GM18505 (cell line): ENCODE measurements around the gene PEX10.
"Not testable (repeated sequence)": the region's sequence is repeated elsewhere in the genome, so short reads cannot be mapped to it uniquely, and the experiment has no call there.

Experiments used
- ATAC-seq: cut with Tn5 transposase; IDR thresholded peaks from one replicate; pipeline ENCODE4 v1.9.1; 2021; ENCODE audit not compliant: unreplicated experiment
- POLR2A ChIP-seq: IDR thresholded peaks from 4 replicates; pipeline ENCODE4 v1.6.1; 2011; ENCODE audit warnings: borderline replicate concordance; ENCODE audit not compliant: insufficient read depth, insufficient read length; ENCODE audit errors: extremely low read depth

PEX10 gene

GRCh38 chr1:2448098-2448445 lies 35.7 kb upstream of the PEX10 start:
- no peak for ATAC-seq
- TF ChIP-seq POLR2A, result no peak

- ATAC-seq, result no peak
- TF ChIP-seq POLR2A, result no peak
Measured at GRCh38 chr1:2447276-2448097, 35.1 kb upstream of the PEX10 start.

- no peak for ATAC-seq
Measured at GRCh38 chr1:2446861-2447260, 34.5 kb upstream of the PEX10 start.

GRCh38 chr1:2446394-2446793 lies 34.0 kb upstream of the PEX10 start:
- no peak for ATAC-seq
- no peak for TF ChIP-seq POLR2A

More at GRCh38 chr1:2446861-2447260, 34.5 kb upstream of the PEX10 start:
- TF ChIP-seq POLR2A, result no peak

GRCh38 chr1:2445823-2446215 lies 33.5 kb upstream of the PEX10 start:
- ATAC-seq, result no peak
- no peak for TF ChIP-seq POLR2A

- no peak for ATAC-seq
- no peak for TF ChIP-seq POLR2A
Measured at GRCh38 chr1:2445162-2445822, 32.9 kb upstream of the PEX10 start.

- no peak for ATAC-seq
- no peak for TF ChIP-seq POLR2A
Measured at GRCh38 chr1:2444138-2444591, 31.8 kb upstream of the PEX10 start.

- no peak for TF ChIP-seq POLR2A
Measured at GRCh38 chr1:2443277-2444137, 31.1 kb upstream of the PEX10 start.

GRCh38 chr1:2442661-2443060 lies 30.3 kb upstream of the PEX10 start:
- no peak for ATAC-seq
- no peak for TF ChIP-seq POLR2A

More at GRCh38 chr1:2443277-2444137, 31.1 kb upstream of the PEX10 start:
- ATAC-seq, result no peak

- no peak for ATAC-seq
- no peak for TF ChIP-seq POLR2A
Measured at GRCh38 chr1:2441746-2442145, 29.4 kb upstream of the PEX10 start.

GRCh38 chr1:2440346-2440745 lies 28.0 kb upstream of the PEX10 start:
- not testable (repeated sequence) for ATAC-seq

GRCh38 chr1:2439369-2439768 lies 27.0 kb upstream of the PEX10 start:
- ATAC-seq, result no peak
- TF ChIP-seq POLR2A, result no peak

- no peak for ATAC-seq
- TF ChIP-seq POLR2A, result no peak
Measured at GRCh38 chr1:2438641-2439040, 26.3 kb upstream of the PEX10 start.

- no peak for TF ChIP-seq POLR2A
- no peak for ATAC-seq
Measured at GRCh38 chr1:2438038-2438437, 25.7 kb upstream of the PEX10 start.

- no peak for TF ChIP-seq POLR2A
- no peak for ATAC-seq
Measured at GRCh38 chr1:2437617-2438016, 25.3 kb upstream of the PEX10 start.
